Fibroblast of skin of right biceps (primary cell): Measurements from ENCODE around the gene C11orf87.
A peak's percentile ranks its signal among the peaks of the same experiment; 100 is the strongest.

Experiments used
- DNase-seq: peaks from one replicate; pipeline ENCODE4 v3.0.0-alpha.2; 2013

C11orf87 gene

GRCh38 chr11:109421981-109422869, at the start of gene C11orf87:
C11orf87 (plus strand) TSS chr11:109422190; CDS start chr11:109423634, 1,444 bp downstream.
- peak; percentile 16 for DNase-seq

- DNase-seq = no peak
Measured at GRCh38 chr11:109374032-109374431, 48.0 kb upstream of the C11orf87 start.

- DNase-seq = no peak
Measured at GRCh38 chr11:109374441-109374840, 47.5 kb upstream of the C11orf87 start.

DNA sequence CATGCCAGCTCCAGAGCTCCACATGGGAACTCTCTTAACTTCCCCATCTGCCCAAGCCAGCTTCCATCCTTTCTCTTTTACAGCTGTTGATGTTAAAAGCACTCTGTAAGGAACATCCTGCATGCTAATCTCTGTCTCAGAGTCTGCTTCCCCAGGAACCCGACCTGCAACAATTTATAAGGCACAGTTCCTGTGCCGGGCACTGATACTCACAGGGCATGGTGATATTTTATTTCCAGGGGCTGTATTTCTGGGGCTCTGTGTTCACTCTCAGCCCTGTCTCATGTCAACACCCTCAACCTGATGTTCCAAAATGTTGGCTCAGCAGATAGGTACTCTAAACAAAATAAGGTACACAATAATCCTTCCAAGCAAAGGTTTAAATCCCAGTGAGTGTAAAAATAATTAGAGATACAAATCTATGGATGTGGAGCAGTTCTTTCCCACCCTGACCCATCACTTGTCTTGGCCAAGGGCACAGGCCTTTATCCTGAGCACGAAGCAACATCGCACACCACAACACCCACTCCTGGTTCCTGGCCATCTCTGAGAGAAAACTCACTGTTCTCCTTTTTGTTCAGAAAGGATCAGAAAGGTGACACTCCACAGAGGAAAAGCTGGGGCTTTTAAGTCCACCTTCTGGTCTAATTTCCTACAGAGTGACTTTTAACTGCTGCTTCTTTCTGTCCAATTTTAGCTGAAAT, 44.8 kb upstream of the C11orf87 start:
- no peak for DNase-seq

DNA sequence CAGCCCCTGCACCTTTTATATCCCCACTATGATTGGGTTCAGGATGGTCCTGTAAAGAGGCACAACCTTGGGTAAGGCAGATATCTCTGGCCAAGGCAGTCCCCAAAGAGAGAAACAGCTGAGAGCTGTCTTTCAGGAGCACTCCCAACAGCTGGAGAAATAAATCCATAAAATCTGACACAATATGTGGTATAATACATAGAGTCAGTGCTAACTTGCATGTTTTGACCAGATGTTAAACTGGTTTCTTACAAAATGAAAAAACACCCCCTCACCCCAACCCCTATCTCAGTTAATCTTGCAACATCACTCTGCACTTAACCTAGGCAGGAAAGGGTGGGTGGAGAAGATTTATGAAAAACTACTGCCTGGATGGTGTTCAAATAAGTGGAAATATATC, 44.0 kb upstream of the C11orf87 start:
- DNase-seq = no peak

DNA sequence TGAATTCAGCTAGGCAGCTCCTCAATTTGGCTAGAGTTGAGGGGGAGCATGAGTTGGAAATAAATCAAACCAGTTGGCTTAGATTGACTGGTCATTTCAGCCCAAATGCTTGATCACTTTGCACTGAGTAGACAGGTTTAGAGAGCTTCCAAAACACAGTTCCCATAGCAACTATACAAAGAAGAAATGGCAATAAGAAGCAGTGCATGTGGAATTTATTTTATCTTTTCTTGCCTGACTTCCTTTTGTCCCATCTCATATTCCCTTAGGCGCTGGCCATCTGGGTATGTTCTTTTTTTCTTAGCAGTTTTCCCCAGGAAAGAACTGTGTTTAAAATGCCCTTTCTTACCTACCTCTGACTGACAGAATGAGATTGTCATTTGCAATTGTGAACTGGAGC, 38.7 kb upstream of the C11orf87 start:
- DNase-seq = no peak

- DNase-seq = no peak
Measured at GRCh38 chr11:109384873-109385272, 37.1 kb upstream of the C11orf87 start.

GRCh38 chr11:109388982-109389381, 33.0 kb upstream of the C11orf87 start:
- DNase-seq = no peak

- DNase-seq = no peak
Measured at GRCh38 chr11:109390752-109391151, 31.2 kb upstream of the C11orf87 start.

DNA sequence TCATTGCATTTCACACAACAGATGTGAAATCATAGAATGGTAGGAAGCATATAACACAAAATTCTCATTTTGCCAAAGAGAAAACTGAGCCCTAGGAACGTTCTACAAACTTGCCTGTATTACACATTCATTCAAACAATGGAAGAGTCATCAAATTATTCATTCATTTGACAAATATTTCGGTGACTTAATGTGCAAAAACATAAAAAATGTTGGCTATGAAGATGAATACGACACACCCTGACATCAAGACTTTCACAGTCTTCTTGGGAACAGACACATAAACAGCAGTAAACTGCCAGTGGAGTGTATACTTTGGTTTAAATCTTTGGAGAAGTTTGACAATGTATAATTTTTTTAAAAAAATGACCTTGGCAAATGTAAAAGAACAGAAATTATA, 20.4 kb upstream of the C11orf87 start:
- no peak for DNase-seq

- DNase-seq = peak; percentile 66
Measured at GRCh38 chr11:109405671-109406070, 16.3 kb upstream of the C11orf87 start.

DNA sequence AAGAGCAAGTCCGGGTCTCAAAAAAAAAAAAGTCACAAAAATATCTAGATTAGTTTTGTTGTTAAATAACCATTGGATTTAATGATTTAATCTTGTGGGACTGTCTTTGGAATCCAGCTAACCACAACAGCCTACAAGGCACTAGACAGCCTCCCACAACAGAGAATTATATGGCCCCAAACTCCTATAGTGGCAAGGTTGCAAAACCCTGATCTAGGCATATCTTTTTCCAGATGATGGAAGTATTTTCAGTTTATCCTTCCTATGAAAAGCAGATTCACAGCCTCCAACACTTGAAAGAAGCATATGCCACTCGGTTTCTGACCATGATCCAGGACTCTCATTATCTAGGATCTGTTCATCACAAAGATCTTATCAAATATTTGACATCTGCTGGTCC, 5.4 kb upstream of the C11orf87 start:
- DNase-seq = peak; percentile 9

DNA sequence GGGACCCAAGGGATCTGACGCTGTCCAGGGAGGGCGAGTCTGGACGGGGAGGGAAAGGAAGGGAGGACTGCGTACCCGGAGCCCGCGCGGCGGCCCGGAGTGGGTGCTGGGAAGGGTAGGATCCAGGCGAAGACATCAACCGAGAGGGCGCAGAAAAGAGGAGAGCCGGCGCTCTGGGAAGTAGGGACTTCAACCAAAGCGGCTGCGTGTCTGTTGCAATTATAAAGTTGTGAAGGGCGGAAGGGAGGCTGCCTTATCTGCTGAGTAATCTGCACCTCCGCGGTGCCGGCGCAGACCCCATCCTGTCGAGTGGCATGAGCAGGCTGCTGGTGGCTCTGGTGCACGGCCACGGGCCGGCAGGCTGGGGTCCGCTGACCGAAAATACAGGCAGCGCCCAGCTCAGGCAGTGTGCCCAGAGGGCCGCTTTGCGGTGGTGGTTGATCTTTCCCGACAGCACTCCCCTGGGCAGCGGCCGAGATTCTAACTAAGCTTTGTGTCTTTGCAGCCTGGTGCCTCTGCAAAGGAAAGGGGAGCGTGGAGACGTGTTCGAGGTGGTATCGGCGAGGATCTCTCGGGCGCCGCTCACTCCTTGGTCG, 978 bp downstream of the C11orf87 start:
- DNase-seq = peak; percentile 37

DNA sequence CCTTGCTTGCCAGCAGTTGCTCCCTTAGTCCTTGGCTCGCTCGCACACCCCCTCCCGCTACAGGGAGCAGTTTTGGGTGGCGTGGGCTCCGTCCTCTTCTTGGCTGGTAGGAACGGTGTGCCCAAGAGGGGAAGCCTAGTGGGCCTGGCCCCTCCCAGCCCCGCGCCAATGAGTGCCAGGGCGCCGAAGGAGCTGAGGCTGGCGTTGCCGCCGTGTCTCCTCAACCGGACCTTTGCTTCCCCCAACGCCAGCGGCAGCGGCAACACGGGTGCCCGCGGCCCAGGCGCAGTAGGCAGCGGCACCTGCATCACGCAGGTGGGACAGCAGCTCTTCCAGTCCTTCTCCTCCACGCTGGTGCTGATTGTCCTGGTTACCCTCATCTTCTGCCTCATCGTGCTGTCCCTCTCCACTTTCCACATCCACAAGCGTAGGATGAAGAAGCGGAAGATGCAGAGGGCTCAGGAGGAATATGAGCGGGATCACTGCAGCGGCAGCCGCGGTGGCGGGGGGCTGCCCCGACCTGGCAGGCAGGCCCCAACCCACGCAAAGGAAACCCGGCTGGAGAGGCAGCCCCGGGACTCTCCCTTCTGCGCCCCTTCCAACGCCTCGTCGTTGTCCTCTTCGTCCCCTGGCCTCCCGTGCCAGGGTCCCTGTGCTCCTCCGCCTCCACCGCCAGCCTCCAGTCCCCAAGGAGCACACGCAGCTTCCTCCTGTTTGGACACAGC, 1.6 kb downstream of the C11orf87 start:
- DNase-seq = peak; percentile 4

- DNase-seq = no peak
Measured at GRCh38 chr11:109424901-109425300, 2.9 kb downstream of the C11orf87 start.

- peak; percentile 8 for DNase-seq
Measured at GRCh38 chr11:109425554-109425953, 3.6 kb downstream of the C11orf87 start.

GRCh38 chr11:109426442-109427240, 4.7 kb downstream of the C11orf87 start:
- DNase-seq = peak; percentile 26

GRCh38 chr11:109432105-109432504, 10.1 kb downstream of the C11orf87 start:
- peak; percentile 76 for DNase-seq

DNA sequence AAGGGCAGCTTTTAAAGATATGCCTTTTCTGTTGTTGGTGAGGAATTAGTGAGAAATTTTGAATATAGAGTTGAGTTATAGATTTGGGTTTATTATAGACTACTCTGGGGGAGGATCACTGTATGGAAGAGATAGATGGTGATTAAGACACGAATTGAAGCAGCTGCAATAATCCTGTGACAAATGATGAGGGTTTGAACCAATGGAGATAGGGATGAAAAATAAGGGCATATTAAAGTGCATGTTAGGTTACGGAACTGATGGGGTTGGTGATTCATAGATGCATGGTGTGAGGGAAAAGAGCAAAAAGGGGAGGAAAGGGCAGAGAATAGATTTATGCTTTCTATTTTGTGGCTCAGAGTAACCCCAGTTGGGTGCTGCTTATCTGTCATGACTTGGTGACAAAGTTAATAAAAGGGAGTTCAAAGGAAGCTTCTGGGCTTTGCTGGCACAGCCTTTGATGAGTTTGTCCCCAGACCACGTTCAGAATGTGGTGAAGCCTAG, 11.8 kb downstream of the C11orf87 start:
- peak; percentile 2 for DNase-seq

DNA sequence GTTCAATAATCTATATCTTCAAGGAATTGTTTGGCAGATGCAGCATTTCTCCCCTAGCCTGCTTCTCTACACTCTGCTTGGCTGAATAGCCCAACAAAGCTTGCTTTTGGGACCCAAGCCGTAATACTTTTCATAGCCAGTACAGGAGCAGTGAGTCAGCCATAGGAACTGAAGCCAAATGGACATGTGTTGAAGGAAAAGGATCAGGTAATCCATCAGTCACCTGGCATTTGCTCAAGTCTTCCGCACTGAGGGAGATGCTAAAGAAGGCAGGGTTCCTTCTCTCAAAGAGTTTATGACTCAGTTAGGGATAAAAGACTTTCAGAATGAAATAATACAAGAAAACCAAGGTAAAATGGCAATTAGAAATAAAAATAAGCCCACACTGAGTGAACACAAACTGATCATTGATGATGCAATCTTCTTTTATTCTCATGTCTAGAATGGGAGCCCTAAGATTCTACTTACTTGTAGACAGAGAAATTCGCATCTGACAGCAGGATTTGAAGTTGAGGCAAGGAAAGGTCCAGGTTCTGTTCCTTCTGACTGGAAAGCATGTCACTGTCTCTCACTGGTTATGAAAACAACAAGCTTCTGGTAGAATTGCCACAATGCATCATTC, 13.2 kb downstream of the C11orf87 start:
- DNase-seq = peak; percentile 77

GRCh38 chr11:109439684-109440083, 17.7 kb downstream of the C11orf87 start:
- DNase-seq = no peak
